Astrocyte of the cerebellum (primary cell): ENCODE data around the gene NAXE.

ENCODE experiments used
- DNase-seq: peaks from one replicate; pipeline ENCODE4 v3.0.0-alpha.2; 2011; ENCODE audit warnings: low read depth
- H3K4me3 ChIP-seq: 2 replicates; pipeline ENCODE4 v1.5.1; 2011; ENCODE audit warnings: mild to moderate bottlenecking, low read depth, low read length, moderate library complexity
- CTCF ChIP-seq: IDR thresholded peaks from 2 replicates; pipeline ENCODE4 v1.5.1; 2012; ENCODE audit warnings: low read length, low read depth, moderate library complexity, mild to moderate bottlenecking; ENCODE audit errors: missing control alignments
- in situ Hi-C: cut with HindIII; loops from 2 replicates; pipeline ENCODE4 v1.10.0; 2017; ENCODE audit warnings: low sequenced_read_pairs

The NAXE gene

DNA sequence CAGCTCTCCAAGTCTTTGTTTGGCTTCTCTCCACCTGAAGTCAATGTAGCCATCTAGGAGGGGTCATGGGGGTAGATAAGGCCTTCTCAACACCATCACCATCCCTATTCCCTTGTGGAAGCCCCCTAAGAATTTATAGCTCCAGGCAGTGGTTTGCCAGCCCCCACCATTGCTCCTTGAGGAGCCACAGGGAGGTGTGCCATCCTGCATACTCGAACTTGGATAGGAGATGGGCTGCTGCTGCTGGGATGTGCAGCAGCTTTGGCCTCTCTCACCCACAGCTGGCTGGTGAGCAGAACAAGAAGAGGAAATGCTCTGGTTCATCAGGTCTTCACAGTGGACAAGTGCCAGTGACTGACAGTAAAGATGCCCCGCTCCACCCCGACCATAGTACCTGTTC, 4.8 kb downstream of the NAXE start:
- TF ChIP-seq CTCF, result no peak
- no peak for DNase-seq
- no peak overlapping the region for H3K4me3 ChIP-seq
- in situ Hi-C loops, result no loop called here

GRCh38 chr1:156598125-156598524, 6.5 kb downstream of the NAXE start:
- no peak for TF ChIP-seq CTCF
- DNase-seq, result no peak
- in situ Hi-C loops, result no loop called here
- no peak overlapping the region for H3K4me3 ChIP-seq

- in situ Hi-C loops, result no loop called here
- no peak overlapping the region for H3K4me3 ChIP-seq
- no peak for TF ChIP-seq CTCF
- DNase-seq, result no peak
Measured at GRCh38 chr1:156598731-156599432, 7.3 kb downstream of the NAXE start.

DNA sequence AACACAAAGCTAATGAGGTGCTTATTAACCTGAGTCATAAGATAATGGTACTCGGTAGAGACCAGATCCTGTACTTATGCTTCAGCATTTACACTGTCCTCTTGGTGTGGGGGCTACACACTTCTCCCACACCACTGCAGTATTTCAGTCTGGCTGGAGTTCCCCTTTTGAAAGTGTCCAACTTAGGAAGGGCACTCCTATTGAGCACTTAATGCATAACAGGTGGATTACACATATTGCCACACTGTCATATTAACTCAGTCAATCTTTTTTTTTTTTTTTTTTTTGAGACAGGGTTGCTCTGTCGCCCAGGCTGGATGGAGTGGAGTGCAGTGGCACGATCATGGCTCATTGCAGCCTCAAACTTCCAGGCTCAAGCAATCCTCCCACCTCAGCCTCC, 8.2 kb downstream of the NAXE start:
- in situ Hi-C loops, result no loop called here
- no peak overlapping the region for H3K4me3 ChIP-seq
- no peak for TF ChIP-seq CTCF
- no peak for DNase-seq

- peak overlapping the region; percentile 79 for H3K4me3 ChIP-seq
- TF ChIP-seq CTCF, result no peak
- in situ Hi-C loops, result no loop called here
- no peak for DNase-seq
Measured at GRCh38 chr1:156600733-156601121, 9.2 kb downstream of the NAXE start.

DNA sequence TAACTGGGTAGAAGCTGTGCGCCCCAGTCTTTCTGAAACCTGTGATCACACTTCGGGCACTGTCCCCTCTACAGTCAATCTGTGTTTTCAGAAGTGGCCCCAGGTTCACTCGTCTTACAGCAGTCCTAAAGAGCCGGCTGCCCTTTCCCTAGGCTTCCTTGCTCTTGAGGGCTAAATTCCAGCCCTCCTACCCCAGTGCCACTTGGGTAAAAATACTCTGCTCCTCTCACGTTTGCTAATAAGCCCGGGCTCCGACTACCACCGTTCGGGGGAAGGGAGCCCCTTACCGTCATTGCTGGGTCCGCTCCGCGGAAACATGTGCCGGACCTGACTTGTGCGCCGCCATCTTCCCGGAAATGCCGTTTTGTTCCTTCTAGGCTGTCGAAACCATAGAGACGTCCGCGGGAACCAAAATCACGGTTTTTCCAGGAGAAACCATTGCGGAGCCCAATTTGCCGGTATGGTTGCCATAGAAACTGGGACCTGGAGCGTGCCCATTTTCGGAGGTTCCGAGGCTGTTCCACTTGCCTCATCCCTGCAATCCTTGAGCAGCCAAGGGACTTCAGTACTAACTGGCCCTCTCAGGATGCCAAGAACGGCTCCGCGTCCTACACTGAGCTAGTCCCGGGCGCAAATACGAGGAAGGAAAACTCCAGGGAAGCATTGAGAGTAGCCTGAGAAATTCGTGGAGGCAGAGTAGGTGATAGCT, 9.7 kb downstream of the NAXE start, which contains the start of gene GPATCH4:
GPATCH4 (minus strand) TSS at position 358 of the 709 bp plus-strand sequence.
- no peak for TF ChIP-seq CTCF
- peak; percentile 82 for DNase-seq
- peak within 1 kb of the TSS; percentile 79 for H3K4me3 ChIP-seq
- in situ Hi-C loops, result no loop called here
